ENCODE data around the gene KCNMA1. TPM values are rescaled to one million over a fixed set of nuclear protein-coding genes. Genes with fewer than 3 reads are reported as not detected.

KCNMA1 gene
- total RNA-seq, 1 donor from 2014 or later = 20.6 TPM

- no peak for DNase-seq (ENCODE audit: low spot score)
These were observed 126.0 kb downstream of the KCNMA1 start for GRCh38 chr10:77511498-77512218.

DNA sequence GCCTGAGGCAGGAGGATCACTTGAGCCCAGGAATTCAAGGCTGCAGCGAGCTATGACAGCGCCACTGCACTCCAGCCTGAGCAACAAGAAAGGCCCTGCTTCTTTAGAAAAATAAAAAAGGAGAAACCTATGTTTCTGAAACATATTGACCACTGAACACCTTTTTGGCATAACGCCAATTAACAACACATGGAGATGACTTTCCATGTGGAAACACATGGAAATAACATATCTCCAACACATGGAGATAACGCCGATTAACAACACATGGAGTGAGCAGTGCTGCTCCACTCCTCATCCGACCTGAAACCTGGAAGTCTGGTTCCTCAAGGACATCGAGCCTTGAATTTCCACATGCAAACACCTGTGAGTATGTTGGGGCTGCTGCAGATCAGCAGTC, 126.9 kb downstream of the KCNMA1 start:
- DNase-seq (ENCODE audit: low spot score) = no peak

GRCh38 chr10:77510294-77510693, 127.3 kb downstream of the KCNMA1 start:
- no peak for DNase-seq (ENCODE audit: low spot score)

DNA sequence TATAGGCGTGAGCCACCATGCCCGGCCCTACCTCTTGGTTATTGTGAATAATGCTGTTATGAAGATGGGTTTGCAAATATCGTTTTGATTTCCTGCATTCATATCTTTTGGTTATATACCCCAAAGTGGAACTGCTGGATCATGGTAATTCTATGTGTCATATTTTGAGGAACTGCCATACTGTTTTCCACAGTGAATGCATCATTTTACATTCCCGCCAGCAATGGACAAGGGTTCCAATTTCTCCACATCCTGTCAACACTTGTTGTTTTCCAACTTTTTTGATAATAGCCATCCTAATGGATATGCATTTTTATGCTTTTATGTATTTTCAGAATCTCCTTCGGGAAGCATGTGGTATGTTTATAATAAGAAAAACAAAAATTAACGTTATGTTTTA, 128.2 kb downstream of the KCNMA1 start:
- DNase-seq (ENCODE audit: low spot score) = no peak

DNA sequence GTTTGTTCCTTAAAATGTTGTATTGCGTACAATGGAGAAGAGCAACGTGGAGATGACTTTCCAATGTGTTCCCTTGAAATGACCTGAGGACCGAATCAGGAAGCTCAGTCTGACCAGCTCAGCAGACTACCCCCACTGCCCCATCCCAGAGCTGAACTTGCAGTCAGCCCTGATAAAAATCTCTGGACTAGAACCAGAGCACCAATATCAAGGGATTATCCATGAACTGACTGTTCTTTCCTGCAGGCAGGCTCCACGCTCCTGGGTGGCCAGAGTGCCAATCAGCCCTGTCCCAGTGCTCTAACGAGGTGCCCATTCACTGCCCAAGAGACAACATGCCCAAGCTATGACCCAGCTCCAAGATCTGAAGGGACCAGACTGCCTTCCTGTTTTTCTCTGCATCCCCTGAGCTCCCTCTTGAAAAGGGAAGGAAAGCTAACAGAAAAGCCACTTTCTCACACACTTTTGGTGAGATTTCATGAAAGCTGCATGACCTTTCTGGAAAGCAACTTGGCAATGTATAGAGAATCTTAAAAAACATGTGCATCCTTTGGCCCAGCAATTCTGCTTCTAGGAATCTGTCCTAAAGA, 130.2 kb downstream of the KCNMA1 start:
- no peak for DNase-seq (ENCODE audit: low spot score)

DNA sequence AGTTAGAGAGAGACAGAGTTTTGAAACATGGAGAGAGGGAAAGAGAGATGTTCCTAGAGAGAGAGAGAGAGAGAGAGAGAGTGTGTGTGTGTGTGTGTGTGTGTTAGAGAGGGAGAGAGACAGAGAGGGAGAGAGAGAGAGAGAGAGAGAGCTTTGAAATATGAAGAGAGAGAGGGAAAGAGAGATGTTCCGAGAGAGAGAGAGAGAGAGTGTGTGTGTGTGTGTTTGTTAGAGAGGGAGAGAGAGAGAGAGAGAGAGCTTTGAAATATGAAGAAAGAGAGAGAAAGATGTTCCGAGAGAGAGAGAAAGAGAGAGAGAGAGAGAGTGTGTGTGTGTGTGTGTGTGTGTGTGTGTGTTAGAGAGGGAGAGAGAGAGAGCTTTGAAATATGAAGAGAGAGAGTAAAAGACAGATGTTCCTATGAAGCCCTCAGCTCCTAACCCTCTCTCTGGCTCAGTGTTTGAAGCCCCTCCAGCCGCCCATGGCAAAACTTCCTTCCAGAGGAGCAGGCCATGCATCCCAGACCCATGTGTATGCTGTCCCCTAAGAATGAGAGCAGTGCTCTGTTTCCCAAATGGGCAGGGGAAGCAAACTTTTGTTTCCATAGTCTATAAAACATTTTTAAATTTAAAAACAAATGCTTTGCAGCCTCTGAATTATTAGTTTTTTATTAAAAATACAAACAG, 130.9 kb downstream of the KCNMA1 start:
- DNase-seq (ENCODE audit: low spot score) = no peak

DNA sequence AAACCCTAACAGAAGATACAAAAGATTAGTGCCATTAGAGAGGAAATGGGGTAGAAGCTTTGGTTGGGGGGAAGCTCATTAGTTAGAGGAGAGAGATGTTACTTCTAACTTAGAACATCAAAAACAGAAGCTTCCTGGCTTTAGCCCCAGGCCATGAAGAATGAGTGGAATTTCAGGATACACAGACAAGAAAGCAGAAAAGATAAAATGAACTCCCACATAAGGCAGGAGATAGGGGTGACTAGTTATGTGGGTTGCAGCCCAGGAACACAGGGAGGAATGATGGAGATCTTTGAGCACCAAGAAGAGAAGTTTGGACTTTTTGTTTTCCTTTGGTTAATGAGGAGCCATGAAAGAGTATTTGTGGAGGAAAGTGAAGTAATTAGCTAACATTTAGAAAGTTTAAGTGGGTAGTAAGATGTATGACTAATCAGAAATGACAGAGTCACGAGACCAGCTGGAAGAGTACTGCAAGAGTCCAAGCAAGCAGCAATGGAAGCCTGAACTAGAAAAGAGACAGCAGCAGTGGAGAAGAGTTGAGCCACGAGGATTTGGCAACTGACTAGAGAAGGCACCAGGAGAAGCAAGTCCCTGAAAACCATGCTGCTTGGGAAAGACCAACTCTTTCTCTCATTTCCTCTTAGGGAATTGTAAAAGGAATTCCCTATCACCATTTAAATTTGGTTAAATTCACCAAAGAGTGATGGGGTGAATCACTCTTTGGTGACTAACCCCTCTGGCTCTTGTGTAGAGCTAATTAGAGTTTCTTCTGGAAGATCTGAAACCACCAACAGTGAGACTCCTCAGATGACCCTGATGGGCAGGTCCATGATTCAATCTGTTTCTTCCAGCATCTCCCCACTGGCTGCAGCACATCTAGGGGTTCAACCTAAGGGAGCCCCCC, 131.9 kb downstream of the KCNMA1 start:
- DNase-seq (ENCODE audit: low spot score) = no peak

- no peak for DNase-seq (ENCODE audit: low spot score)
These were observed 132.7 kb downstream of the KCNMA1 start for GRCh38 chr10:77504873-77505257.

DNA sequence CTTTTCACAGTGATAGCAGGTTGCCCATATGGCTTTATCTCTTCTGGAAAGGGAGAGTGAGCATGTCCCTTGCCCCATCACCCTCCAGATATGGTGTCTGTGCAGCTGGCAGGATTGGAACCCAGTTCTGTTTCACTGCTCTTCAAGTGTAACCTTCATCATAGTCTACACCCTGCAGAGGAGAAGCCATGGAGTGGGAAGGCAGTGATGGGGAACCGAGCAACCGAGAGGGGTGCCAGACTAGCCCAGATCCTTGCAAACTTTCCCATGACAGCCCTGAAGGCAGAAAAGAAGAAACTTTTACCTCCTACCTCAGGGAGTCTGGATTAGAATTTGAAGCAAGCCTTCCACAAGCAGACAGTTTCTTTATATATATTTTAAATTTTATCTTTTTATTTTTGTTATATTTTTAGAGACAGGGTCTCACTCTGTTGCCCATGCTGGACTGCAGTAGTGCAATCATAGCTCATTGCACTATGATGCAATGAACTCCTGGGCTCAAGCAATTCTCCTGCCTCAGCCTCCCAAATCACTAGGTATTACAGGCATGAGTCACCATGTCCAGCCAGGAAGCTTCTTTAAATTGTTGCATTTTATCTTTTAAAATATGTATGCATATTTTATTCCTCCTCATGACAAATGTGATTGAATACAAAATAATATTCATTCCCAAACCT, 133.3 kb downstream of the KCNMA1 start:
- no peak for DNase-seq (ENCODE audit: low spot score)

GRCh38 chr10:77501846-77502261, 135.8 kb downstream of the KCNMA1 start:
- DNase-seq (ENCODE audit: low spot score) = no peak

DNA sequence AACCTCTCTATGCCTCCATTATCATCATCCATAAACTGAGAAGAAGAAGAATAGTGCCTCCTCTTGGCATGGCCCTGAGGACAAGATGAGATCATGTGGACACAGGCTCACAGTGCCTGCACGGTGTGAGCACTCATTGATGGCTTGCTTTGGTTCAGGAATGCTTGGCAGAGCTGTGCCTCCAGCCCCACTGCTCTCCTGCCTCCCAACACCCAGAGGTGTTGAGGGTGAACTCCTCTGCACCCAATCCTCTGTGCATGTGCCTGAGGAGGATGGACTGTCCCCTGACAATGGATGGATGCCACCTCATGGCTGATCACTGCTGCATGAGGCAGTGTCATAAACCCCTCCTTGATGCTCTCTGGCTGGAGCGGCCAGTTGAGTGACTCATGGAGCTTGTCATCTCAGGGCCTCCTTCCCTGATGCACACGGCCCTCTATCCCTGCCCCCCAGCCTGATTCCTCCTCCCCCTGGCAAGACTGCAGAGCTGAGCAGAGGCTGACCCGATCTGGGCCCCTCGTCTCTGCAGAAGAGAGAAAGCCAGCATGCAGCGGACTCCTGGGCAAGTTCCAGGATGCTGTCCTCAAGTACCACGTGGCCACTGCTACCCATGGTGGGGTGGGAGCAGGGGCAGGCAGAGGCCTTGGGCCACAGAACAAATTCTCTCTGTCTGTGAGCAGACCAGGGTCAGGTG, 136.3 kb downstream of the KCNMA1 start:
- no peak for DNase-seq (ENCODE audit: low spot score)

DNA sequence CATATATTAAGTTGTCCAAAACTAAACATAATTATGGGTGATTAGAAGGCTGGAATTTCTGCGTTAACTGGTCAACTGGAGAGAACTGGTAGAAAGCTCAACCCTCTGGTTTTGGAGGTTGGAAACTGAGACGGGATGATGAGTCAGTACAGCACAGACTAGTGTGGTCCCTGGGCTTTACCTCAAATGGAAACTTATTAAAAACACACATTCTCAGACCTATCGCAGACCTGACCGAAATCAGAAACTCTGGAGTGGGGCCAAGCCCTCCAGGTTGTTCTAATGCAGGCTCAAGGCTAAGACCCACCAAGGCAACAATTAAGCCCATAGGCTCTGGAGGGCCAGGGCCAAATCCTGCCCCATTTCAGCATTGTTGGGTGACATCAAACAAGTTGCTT, 136.9 kb downstream of the KCNMA1 start:
- DNase-seq (ENCODE audit: low spot score) = no peak

GRCh38 chr10:77498829-77499228, 138.8 kb downstream of the KCNMA1 start:
- no peak for DNase-seq (ENCODE audit: low spot score)

GRCh38 chr10:77498210-77498609, 139.4 kb downstream of the KCNMA1 start:
- DNase-seq (ENCODE audit: low spot score) = no peak

GRCh38 chr10:77497748-77498147, 139.9 kb downstream of the KCNMA1 start:
- no peak for DNase-seq (ENCODE audit: low spot score)

DNA sequence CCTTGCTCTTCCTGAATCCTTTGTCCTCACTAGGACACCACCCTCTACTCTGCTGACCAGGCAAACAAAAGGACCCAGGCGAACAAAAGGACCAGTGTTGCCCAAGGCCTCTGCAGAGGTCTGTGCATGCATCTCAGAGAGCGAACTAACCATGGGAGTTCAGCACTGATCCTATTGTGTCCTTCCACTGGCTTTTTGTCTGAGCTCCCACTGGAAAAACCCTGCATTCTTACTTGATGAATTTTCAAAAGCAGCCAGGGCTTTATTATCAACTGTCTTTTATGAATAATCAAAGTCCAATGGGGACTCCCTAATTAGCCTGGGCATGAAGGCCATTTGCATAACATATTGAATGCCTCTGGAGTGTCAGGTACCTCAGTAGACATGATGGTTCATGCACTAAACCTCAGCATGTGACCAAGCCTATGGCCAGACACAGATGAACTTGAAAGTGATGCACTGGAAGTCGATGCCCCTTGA, 140.6 kb downstream of the KCNMA1 start:
- DNase-seq (ENCODE audit: low spot score) = no peak

DNA sequence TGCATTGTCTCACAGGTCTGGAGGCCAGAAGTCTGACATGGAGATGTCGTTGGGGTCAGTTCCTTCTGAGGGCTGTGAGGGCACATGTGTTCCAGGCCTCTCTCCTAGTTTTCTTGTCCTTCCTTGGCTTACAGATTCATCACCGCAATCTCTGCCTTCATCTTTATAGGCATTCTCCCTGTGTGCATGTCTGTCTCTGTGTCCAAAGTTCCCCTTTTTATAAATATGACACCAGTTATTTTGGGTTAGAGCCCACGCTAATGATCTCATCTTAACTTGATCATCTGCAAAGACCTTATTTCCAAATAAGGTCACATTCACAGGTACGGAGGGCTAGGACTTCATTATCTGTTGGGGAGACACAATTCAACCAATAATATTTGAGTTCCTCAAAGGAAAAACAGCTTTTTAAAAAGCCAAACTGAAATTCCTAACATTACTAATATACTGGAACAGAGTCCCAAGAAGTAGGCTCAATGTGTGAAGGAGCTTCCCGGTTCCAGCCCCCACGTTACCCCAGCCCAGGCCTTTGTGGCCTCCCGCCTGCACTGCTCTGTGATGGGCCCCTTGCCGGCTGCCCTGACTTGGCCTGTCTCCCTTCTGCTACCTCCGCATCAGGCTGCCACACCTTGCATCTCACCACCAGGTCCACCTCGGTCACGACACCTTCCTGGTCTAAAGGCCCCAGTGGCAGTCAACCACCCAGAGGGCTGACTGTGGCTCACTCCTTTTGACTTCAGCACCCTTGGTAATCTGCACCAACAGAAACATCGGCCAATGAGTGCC, 142.7 kb downstream of the KCNMA1 start:
- no peak for DNase-seq (ENCODE audit: low spot score)

- DNase-seq (ENCODE audit: low spot score) = no peak
These were observed 143.3 kb downstream of the KCNMA1 start for GRCh38 chr10:77494327-77494726.

DNA sequence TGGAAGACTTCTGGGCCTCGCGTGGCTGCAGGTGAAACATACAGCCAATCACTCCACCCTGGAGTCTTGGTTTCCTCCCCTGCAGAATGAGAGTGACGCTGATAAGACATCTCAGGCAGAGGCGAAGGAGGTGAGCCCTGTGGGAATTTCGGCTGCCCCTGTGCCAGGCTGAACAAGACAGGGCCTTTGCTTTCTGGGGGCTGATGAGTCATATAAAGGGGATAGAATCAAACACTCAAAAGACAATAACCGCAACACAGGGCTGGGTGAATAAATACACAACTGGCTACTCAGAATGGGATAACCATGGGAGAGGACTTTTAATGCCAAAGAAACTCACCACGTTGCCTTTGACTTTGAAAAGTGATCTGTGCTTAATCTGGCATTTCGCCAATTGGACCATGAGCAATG, 143.8 kb downstream of the KCNMA1 start:
- DNase-seq (ENCODE audit: low spot score) = no peak

All from mesenteric fat pad (tissue), 1 donor.